AG09319 (cell line): ENCODE results near the gene AFDN.

ENCODE experiments used
- DNase-seq: peaks from one replicate; pipeline ENCODE4 v3.0.0-alpha.2; 2010; ENCODE audit warnings: low read depth; ENCODE audit errors: extremely low read depth
- TF ChIP-seq, protein P1 (sequence below): IDR thresholded peaks from 2 replicates; pipeline ENCODE4 v1.5.1; 2011; ENCODE audit warnings: low read depth, mild to moderate bottlenecking, inconsistent platforms, low read length, moderate library complexity

The AFDN gene

DNA sequence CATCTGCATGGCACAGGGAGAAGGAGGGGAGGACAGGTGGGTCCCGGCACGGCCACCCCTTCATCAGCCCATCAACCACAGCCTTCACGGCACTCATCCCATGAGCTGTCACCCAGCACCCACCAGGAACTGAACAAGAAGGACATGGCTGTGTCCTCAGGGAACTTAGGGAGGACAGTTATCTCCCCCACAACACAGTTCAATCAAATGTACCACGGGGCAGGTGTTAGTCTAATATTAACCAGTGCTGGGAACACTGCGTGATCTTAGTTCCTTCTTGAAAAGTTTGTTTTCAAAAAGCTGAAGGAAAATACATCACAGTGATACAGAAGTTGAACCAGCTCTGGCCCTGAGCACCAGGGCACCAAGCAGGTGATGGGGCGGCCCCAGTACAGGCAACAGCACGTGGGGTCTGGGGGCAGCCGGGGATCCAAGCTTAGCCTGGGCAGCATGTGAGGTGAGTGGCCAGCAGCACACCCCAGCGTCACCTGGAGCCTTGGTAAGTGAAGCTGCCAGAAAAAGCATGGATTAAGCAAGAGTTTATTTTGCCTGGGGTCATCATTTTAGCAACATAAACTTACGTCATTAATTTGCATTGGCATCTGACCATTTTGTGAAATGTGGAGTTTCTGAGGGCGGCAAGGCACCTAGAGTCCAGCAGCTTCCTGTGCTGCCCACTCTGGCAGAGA lies 35.5 kb upstream of the AFDN start:
- TF ChIP-seq, protein P1, sequence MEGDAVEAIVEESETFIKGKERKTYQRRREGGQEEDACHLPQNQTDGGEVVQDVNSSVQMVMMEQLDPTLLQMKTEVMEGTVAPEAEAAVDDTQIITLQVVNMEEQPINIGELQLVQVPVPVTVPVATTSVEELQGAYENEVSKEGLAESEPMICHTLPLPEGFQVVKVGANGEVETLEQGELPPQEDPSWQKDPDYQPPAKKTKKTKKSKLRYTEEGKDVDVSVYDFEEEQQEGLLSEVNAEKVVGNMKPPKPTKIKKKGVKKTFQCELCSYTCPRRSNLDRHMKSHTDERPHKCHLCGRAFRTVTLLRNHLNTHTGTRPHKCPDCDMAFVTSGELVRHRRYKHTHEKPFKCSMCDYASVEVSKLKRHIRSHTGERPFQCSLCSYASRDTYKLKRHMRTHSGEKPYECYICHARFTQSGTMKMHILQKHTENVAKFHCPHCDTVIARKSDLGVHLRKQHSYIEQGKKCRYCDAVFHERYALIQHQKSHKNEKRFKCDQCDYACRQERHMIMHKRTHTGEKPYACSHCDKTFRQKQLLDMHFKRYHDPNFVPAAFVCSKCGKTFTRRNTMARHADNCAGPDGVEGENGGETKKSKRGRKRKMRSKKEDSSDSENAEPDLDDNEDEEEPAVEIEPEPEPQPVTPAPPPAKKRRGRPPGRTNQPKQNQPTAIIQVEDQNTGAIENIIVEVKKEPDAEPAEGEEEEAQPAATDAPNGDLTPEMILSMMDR: no peak
- DNase-seq: no peak

DNA sequence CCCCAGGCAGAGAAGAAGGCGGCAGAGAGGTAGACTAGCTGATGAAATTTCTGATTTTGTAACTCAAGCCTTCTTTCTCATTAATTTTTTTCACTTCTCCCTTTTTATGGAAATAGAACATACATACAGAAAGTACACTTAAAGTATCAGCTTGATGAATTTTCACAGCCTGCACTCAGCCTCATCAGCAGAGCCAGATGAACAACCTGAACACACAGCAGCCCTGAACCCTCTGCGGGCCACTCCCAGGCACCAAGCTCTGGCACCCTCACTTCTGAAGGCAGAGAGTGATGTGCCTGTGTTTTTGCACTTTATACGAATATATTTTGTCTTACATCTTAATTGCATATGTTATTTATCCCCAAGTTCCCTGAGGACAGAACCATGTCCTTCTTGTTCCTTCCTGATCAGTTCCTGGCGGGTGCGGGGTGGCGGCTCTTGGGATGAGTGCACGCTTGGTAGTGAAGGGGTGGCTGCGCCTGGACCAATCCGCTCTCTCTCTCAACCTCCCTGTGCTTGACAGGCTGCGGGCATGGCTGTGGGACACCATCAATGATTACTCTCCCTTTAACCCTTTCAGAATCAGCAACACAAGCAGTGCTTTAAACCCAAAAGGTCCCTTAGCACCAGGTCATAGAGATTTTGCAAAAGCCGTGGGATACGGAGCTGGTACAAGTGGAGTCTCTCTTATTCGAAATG lies 34.8 kb upstream of the AFDN start:
- TF ChIP-seq, protein P1: no peak
- no peak for DNase-seq

DNA sequence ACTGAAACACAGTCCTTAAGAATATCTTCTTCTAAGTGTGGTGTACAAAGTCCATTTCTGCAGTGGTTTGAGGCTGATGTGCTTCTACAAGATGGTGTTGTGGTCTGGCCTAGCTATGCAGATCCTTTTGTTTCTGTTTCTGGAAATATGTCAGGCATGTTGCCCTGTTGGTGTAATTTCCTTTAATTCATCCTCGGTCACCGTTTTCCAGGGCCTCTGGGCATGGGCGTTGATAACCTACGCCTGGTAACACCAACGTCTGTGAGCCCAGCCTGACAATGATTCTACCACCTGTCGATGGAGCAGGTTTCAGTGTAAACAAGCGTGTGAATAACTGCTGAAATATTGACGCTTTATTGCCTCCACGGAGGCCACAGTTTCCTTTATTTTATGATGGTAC lies 33.3 kb upstream of the AFDN start:
- TF ChIP-seq, protein P1: no peak
- DNase-seq: no peak

GRCh38 chr6:167794161-167795157 lies 32.3 kb upstream of the AFDN start:
- DNase-seq: no peak
- TF ChIP-seq, protein P1: no peak

DNA sequence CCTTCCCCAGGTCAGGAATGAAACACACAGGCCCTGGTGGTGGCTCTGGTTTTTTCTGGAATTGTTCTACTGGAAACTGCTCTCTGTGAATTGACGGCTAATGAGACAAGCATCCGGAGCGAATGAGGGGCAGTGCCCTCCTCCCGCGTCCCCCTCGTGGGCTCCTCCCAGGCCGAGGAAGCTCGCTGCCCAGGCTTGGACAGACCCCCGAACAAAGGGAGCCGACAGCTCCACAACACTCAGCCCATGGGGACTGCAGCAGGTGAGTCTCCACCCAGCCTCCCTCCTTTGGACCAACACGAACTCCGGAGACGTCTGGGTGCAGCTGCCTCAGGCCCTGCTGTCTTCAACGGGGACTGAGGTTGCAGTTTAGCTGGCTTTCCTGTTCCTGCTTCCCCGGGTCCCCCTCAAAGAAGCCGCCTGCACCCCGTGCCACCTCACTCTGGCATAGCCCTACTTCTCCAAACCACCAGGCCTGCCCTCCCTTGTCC lies 31.3 kb upstream of the AFDN start:
- TF ChIP-seq, protein P1: no peak

GRCh38 chr6:167795874-167796191 lies 30.9 kb upstream of the AFDN start:
- no peak for DNase-seq
- TF ChIP-seq, protein P1: no peak

More for the DNA sequence above, 31.3 kb upstream of the AFDN start:
- DNase-seq: no peak
